NB4 (cell line): Measurements from ENCODE around the gene ZNF425.

Experiments
- CTCF ChIP-seq: IDR thresholded peaks from one replicate; pipeline ENCODE4 v1.5.1; 2012; ENCODE audit warnings: low read depth, low read length
- POLR2A ChIP-seq: IDR thresholded peaks from 2 replicates; pipeline ENCODE4 v1.6.1; 2011; ENCODE audit warnings: mild to moderate bottlenecking; ENCODE audit not compliant: insufficient read length; ENCODE audit errors: extremely low read depth

GRCh38 chr7:149154056-149154455, 27.9 kb upstream of the ZNF425 start:
- TF ChIP-seq CTCF = no peak
- TF ChIP-seq POLR2A = no peak
